Kidney epithelial cell (primary cell): ENCODE results near the gene BCOR. TPM values are rescaled to one million over a fixed set of nuclear protein-coding genes. Genes with fewer than 3 reads are reported as not detected.

ENCODE experiments used
- DNase-seq: peaks from one replicate; pipeline ENCODE4 v3.0.0-alpha.2; 2010; ENCODE audit warnings: low read depth
- H3K27me3 ChIP-seq: 2 replicates; pipeline ENCODE4 v1.6.0; 2011; ENCODE audit warnings: low read length; ENCODE audit not compliant: control insufficient read depth, insufficient read depth
- H3K36me3 ChIP-seq: 2 replicates; pipeline ENCODE4 v1.5.1; 2011; ENCODE audit warnings: low read length; ENCODE audit not compliant: control insufficient read depth, insufficient read depth
- H3K4me3 ChIP-seq: 2 replicates; pipeline ENCODE4 v1.5.1; 2011; ENCODE audit warnings: low read depth, mild to moderate bottlenecking, control low read depth, low read length
- total RNA-seq: library from RNA; depleted of rRNA; stranded (reverse); fragments of >200 nt; gene quantifications from 2 replicates; pipeline ENCODE4 v1.2.3, GENCODE V29; 2015
- TF ChIP-seq, protein P1 (sequence below): IDR thresholded peaks from 2 replicates; pipeline ENCODE4 v1.5.1; 2011; ENCODE audit warnings: mild to moderate bottlenecking, moderate library complexity, low read length, control low read depth, inconsistent platforms; ENCODE audit not compliant: insufficient read depth, poor library complexity, severe bottlenecking

BCOR gene
- total RNA-seq, 1 donor from 2014 or later = 29.5 TPM

DNA sequence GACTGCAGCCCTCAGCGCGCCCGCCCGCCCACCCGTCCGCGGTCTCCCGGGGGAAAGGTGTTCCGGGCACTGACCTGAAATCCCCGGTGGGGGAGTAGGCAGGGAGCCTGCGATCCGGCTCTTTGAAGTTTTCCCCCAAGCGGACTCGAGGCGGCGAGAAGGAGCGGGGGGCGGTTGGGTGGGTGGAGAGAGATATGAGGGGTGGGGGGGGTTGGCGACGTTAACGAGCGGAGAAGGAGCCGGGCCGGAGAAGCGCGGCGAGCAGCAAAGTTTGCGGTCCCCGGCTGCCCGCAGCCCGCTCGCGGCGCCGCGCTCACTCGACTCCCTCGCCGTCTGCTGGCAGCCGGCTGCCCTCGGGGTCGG is 636 bp downstream of the BCOR start:
- Histone ChIP-seq H3K36me3 (no peaks in the 10 kb centered on the region), H3K27me3 (peaks cover 26% of the 10 kb centered on the region), H3K4me3 (peak overlapping the region; percentile 59)
- DNase-seq = no peak
- TF ChIP-seq, protein P1, sequence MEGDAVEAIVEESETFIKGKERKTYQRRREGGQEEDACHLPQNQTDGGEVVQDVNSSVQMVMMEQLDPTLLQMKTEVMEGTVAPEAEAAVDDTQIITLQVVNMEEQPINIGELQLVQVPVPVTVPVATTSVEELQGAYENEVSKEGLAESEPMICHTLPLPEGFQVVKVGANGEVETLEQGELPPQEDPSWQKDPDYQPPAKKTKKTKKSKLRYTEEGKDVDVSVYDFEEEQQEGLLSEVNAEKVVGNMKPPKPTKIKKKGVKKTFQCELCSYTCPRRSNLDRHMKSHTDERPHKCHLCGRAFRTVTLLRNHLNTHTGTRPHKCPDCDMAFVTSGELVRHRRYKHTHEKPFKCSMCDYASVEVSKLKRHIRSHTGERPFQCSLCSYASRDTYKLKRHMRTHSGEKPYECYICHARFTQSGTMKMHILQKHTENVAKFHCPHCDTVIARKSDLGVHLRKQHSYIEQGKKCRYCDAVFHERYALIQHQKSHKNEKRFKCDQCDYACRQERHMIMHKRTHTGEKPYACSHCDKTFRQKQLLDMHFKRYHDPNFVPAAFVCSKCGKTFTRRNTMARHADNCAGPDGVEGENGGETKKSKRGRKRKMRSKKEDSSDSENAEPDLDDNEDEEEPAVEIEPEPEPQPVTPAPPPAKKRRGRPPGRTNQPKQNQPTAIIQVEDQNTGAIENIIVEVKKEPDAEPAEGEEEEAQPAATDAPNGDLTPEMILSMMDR = no peak

DNA sequence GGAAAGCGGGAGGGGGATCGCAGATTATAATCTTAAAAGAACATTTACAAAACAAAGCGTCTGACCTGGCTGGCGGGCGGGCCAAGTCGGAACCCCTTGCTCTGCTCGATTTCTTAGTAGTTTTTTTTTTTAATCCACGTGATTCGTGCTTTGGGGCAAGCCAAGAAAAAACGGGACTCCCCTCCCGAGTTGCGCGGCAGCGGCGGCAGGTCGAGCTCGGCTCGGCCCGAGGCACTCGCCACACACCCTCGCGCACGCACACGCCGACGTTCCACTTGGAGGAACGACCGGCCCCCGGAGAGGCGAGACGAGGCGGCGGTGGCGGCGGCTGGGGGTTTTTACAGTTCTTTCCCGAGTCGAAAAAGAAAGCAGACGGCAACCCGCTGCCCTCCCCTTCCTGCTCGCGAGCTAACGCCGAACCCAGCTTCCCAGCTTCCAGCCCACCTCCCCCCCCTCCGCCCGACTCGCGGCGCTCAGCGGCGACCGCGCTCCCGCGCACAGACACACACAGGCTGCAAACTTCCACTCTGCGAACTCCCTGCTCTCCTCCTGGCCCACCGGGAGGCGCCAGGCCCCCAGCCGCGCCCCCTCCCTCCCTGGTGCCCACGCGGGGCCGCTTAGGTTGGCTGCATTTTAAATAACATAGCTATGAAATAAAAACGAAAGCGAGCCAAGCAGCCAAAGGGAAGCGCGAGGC is 1.2 kb downstream of the BCOR start:
- peaks cover 26% of the 10 kb centered on the region for H3K27me3 ChIP-seq
- H3K4me3 ChIP-seq = peak overlapping the region; percentile 59
- no peaks in the 10 kb centered on the region for H3K36me3 ChIP-seq
- TF ChIP-seq, protein P1 = no peak
- DNase-seq = no peak

DNA sequence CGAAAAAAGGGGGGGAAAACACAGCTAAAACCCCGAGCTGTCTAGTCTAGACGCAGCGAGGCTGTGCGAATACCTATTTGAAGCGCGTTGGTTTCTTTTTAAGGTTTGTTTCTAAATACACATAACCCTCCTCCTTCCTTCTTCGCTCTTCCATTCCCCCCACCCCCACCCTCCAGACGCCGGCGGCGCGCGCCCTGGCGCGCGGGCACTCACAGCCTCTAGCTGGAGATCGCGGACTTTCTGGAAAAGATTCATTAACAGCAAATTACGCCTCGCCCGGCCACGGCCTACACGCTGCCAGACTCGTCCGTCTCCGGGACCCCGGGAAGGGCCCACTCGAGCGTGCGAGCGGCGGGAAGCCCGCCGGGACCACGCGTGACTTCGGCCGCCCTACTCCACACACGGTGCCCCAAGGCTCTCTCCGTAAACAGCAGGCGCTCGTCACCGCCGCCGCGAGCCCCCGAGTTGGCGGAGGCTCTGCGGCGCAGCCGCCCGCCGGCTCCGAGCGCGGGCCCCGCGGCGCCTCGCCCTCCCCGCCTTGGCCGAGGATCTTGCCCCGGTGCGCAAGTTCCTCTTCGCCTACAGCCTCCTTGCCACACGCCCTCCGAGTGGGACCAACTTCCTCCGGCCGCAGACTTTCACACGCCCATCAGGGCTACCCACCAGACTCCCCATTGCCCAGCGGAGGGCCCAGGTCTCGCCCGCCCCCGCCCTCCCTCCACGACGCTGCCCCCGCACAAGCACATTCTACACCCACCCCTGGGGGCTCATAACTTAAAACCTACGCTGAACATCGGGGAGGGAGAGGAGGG is 2.0 kb downstream of the BCOR start:
- H3K36me3 ChIP-seq = no peaks in the 10 kb centered on the region
- H3K4me3 ChIP-seq = peak overlapping the region; percentile 59
- TF ChIP-seq, protein P1 = no peak
- peaks cover 22% of the 10 kb centered on the region for H3K27me3 ChIP-seq
- DNase-seq = no peak

DNA sequence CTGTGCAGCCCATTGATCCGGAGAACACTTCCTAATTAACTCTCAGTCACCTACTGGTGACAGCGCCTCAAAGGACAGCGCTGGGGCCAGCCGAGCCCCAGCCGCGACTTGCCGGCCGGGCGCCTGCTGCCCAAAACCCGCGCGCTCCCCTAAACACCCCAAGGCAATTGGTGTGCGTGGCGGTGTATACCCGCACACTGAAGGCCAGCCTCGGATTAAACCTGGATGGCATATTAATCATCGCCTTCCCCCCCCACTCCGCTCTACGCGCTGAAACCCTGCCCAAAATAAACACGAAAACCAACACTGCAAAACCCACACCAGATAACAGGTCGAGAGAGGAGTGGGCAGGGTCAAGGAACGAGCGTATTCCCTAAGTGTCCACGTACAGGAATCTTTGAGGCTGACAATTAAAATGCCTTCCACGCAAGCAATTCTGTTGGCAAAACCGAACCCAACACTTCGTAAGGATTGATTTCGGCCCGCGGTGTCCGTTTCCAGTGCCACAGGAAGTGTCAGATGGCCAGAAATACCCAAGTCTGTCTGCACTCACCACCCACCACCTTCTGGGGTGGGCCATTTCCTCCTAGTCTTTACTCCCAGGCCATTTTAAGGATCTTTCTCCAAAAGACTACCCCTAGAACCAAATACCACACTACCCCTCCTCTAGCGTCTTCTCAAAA is 2.7 kb downstream of the BCOR start:
- TF ChIP-seq, protein P1 = no peak
- no peaks in the 10 kb centered on the region for H3K36me3 ChIP-seq
- peaks cover 21% of the 10 kb centered on the region for H3K27me3 ChIP-seq
- no peak for DNase-seq
- peak overlapping the region; percentile 59 for H3K4me3 ChIP-seq

DNA sequence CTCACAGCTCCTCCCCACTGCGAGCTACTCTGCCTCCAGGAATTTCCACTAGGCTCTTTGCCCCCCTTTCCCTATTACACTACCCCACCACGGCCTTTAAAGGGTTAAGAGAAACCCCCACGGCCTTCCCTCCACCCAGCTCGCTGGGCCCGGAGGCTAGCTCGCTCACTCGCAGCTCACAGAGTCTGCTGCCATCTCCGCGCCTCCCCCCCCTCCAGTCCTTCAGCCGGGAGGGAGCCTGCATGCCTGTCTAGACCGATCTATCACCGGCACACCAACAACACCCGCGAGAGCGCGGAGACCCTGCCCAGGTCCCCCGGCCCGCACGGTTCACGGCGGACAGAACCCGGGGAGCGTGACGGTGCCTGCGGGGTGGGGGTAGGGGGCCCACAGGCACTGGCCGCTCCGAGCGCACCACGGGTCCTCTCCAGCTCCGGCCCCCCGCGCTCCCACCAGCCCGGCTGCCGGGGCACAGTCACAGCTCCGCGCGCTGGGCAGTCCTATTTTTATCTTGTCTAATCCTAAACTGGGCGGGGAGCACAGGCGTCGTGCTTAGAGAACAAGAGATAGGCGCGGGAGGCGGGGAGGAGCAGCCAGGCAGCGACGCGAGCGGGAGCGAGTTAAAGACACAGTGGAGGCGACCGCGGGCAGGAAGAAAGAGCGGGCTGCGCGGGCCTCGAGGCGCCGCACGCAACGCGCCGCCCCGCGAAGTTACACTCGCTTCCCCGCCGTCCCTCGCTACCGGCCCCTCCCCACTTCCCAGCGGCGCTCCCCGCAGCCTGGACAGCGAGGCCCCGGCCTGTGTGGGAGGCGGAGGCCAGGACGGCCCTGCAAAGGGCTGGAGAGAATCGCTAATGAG is 3.5 kb downstream of the BCOR start:
- peak overlapping the region; percentile 59 for H3K4me3 ChIP-seq
- peaks cover 20% of the 10 kb centered on the region for H3K27me3 ChIP-seq
- no peak for DNase-seq
- TF ChIP-seq, protein P1 = no peak
- H3K36me3 ChIP-seq = no peaks in the 10 kb centered on the region
